H9 (cell line): ENCODE data around the gene SH3BP2. TPM values are rescaled to one million over a fixed set of nuclear protein-coding genes. Genes with fewer than 3 reads are reported as not detected.

Experiments
- DNase-seq: peaks from one replicate; pipeline ENCODE4 v3.0.0-alpha.2; 2017
- H2AFZ ChIP-seq: one replicate; pipeline ENCODE4 v1.6.1; 2013; ENCODE audit warnings: mild to moderate bottlenecking, low read length, control low read depth, moderate library complexity
- H2AK5ac ChIP-seq: 2 replicates; pipeline ENCODE4 v1.6.1; 2013; ENCODE audit warnings: low read length, control low read depth, mixed read lengths; ENCODE audit not compliant: insufficient read length
- H2BK120ac ChIP-seq: one replicate; pipeline ENCODE4 v1.6.1; 2013; ENCODE audit warnings: low read depth, mild to moderate bottlenecking, low read length, control low read depth, inconsistent platforms; ENCODE audit not compliant: poor library complexity, severe bottlenecking
- H2BK12ac ChIP-seq: 2 replicates; pipeline ENCODE4 v1.6.1; 2013; ENCODE audit warnings: low read length, control low read depth, mixed read lengths, low read depth; ENCODE audit not compliant: insufficient read length
- H2BK15ac ChIP-seq: 2 replicates; pipeline ENCODE4 v1.6.1; 2013; ENCODE audit warnings: low read depth, low read length, control low read depth
- H2BK20ac ChIP-seq: one replicate; pipeline ENCODE4 v1.6.1; 2013; ENCODE audit warnings: low read depth, mild to moderate bottlenecking, low read length, control low read depth, inconsistent platforms; ENCODE audit not compliant: poor library complexity, severe bottlenecking
- H2BK5ac ChIP-seq: 2 replicates; pipeline ENCODE4 v1.6.1; 2013; ENCODE audit warnings: low read length, control low read depth, mixed read lengths; ENCODE audit not compliant: insufficient read length
- H3K14ac ChIP-seq: 2 replicates; pipeline ENCODE4 v1.6.1; 2013; ENCODE audit warnings: low read length, control low read depth; ENCODE audit not compliant: insufficient read depth
- H3K18ac ChIP-seq: 2 replicates; pipeline ENCODE4 v1.6.1; 2013; ENCODE audit warnings: low read depth, mild to moderate bottlenecking, mixed read lengths, low read length, control low read depth; ENCODE audit not compliant: insufficient read length
- H3K23ac ChIP-seq: 2 replicates; pipeline ENCODE4 v1.6.1; 2013; ENCODE audit warnings: low read length, control low read depth, mixed read lengths, low read depth; ENCODE audit not compliant: insufficient read length
- H3K23me2 ChIP-seq: 2 replicates; pipeline ENCODE4 v1.6.1; 2013; ENCODE audit warnings: low read depth, mild to moderate bottlenecking, mixed read lengths, low read length, control low read depth; ENCODE audit not compliant: insufficient read length, poor library complexity, severe bottlenecking
- H3K27ac ChIP-seq: 2 replicates; pipeline ENCODE4 v1.5.1; 2013; ENCODE audit warnings: low read length, control low read depth, mixed read lengths, low read depth; ENCODE audit not compliant: insufficient read length
- H3K27me3 ChIP-seq: 2 replicates; pipeline ENCODE4 v1.6.1; 2013; ENCODE audit warnings: low read length, control low read depth, inconsistent platforms; ENCODE audit not compliant: insufficient read depth
- H3K4ac ChIP-seq: 2 replicates; pipeline ENCODE4 v1.6.1; 2013; ENCODE audit warnings: low read depth, mild to moderate bottlenecking, control low read depth, inconsistent platforms, low read length, moderate library complexity
- H3K4me1 ChIP-seq: 2 replicates; pipeline ENCODE4 v1.6.1; 2013; ENCODE audit warnings: low read length, control low read depth, inconsistent platforms; ENCODE audit not compliant: insufficient read depth
- H3K4me2 ChIP-seq: 2 replicates; pipeline ENCODE4 v1.6.1; 2013; ENCODE audit warnings: low read length, control low read depth, mixed read lengths; ENCODE audit not compliant: insufficient read length, insufficient read depth
- H3K56ac ChIP-seq: 2 replicates; pipeline ENCODE4 v1.6.1; 2013; ENCODE audit warnings: low read depth, mild to moderate bottlenecking, mixed read lengths, low read length, control low read depth; ENCODE audit not compliant: insufficient read length
- H3K79me1 ChIP-seq: 2 replicates; pipeline ENCODE4 v1.6.1; 2013; ENCODE audit warnings: low read depth, mild to moderate bottlenecking, moderate library complexity, low read length, control low read depth, inconsistent platforms; ENCODE audit not compliant: insufficient read depth, poor library complexity, severe bottlenecking
- H3K79me2 ChIP-seq: 2 replicates; pipeline ENCODE4 v1.6.1; 2013; ENCODE audit warnings: low read length, control low read depth, inconsistent platforms; ENCODE audit not compliant: insufficient read depth
- H3K9ac ChIP-seq: 2 replicates; pipeline ENCODE4 v1.6.1; 2013; ENCODE audit warnings: low read length, control low read depth, mixed read lengths; ENCODE audit not compliant: insufficient read length; ENCODE audit errors: extremely low read depth
- H3K9me3 ChIP-seq: one replicate; pipeline ENCODE4 v1.6.1; 2013; ENCODE audit warnings: low read depth, low read length, inconsistent platforms; ENCODE audit not compliant: control insufficient read depth
- H3T11ph ChIP-seq: one replicate; pipeline ENCODE4 v1.6.1; 2013; ENCODE audit warnings: mild to moderate bottlenecking, low read length, control low read depth, inconsistent platforms
- H4K20me1 ChIP-seq: one replicate; pipeline ENCODE4 v1.6.1; 2013; ENCODE audit not compliant: control insufficient read depth, insufficient read length, insufficient read depth
- H4K5ac ChIP-seq: 2 replicates; pipeline ENCODE4 v1.6.1; 2013; ENCODE audit warnings: low read depth, mild to moderate bottlenecking, mixed read lengths, low read length, control low read depth; ENCODE audit not compliant: insufficient read length
- H4K8ac ChIP-seq: replicated peaks from 2 replicates; pipeline ENCODE4 v1.6.1; 2013; ENCODE audit warnings: low read length, control low read depth, mixed read lengths, low read depth; ENCODE audit not compliant: insufficient read length
- H4K91ac ChIP-seq: 2 replicates; pipeline ENCODE4 v1.6.1; 2013; ENCODE audit warnings: low read depth, mild to moderate bottlenecking, moderate library complexity, mixed read lengths, low read length, control low read depth; ENCODE audit not compliant: insufficient read length
- H3K27ac Mint-ChIP-seq, 3 experiments: 2 replicates in 2 of 3; 3 replicates in 1 of 3; pipeline ENCODE4 v1.8.0; 2020 to 2021; ENCODE audit warnings: mixed read lengths in 3 of 3, mild to moderate bottlenecking in 1 of 3, moderate library complexity in 1 of 3
- H3K27me3 Mint-ChIP-seq: 2 replicates; pipeline ENCODE4 v1.8.0; 2021; ENCODE audit warnings: low read depth, mild to moderate bottlenecking, moderate library complexity, mixed read lengths
- H3K36me3 Mint-ChIP-seq, 3 experiments: 2 replicates in 2 of 3; 3 replicates in 1 of 3; pipeline ENCODE4 v1.8.0; 2020 to 2021; ENCODE audit warnings: low read depth in 3 of 3, mixed read lengths in 3 of 3; ENCODE audit not compliant: insufficient read depth in 1 of 3
- H3K4me1 Mint-ChIP-seq, 2 experiments: 2 replicates each; pipeline ENCODE4 v1.8.0; 2020; ENCODE audit warnings: mixed read lengths in 2 of 2
- H3K4me3 Mint-ChIP-seq, 2 experiments: 2 replicates in 1 of 2; 3 replicates in 1 of 2; pipeline ENCODE4 v1.8.0; 2020 to 2021; ENCODE audit warnings: mild to moderate bottlenecking in 2 of 2, mixed read lengths in 2 of 2, moderate library complexity in 1 of 2
- H3K9me3 Mint-ChIP-seq, 2 experiments: 2 replicates in 1 of 2; 3 replicates in 1 of 2; pipeline ENCODE4 v1.8.0; 2020; ENCODE audit warnings: mild to moderate bottlenecking in 2 of 2, mixed read lengths in 2 of 2, moderate library complexity in 1 of 2
- CTCF ChIP-seq: fragments of 200-600 bp; sonication (generic); conservative IDR thresholded peaks from 3 replicates; pipeline ENCODE4 v1.8.0; 2021; ENCODE audit warnings: antibody characterized with exemption, mild to moderate bottlenecking
- WGBS: extraction: QIAGEN DNeasy Blood & Tissue Kit; methylation state at CpG from one replicate; pipeline ENCODE4 v1.1.7; 2013; ENCODE audit warnings: missing lambda C conversion rate, low lambda C conversion rate, mixed read lengths; ENCODE audit not compliant: insufficient read length; ENCODE audit errors: extremely low coverage; 5-methylcytosine and 5-hydroxymethylcytosine counted together
- total RNA-seq: library from RNA; stranded (reverse); gene quantifications from 2 replicates; pipeline ENCODE4 v1.2.1, GENCODE V29; 2021

The SH3BP2 gene
- total RNA-seq, 1 experiment from 2014 or later: 37.6 TPM

- no peak for DNase-seq
- Histone ChIP-seq H3K14ac (no peak overlapping the region), H2AFZ (no peak overlapping the region), H3K79me2 (no peaks in the 10 kb centered on the region), H2BK120ac (no peak overlapping the region), H2AK5ac (no peak overlapping the region), H3K4ac (no peak overlapping the region), H4K8ac (no peak overlapping the region), H3K56ac (no peak overlapping the region), H3K18ac (no peak overlapping the region), H4K20me1 (no peaks in the 10 kb centered on the region), H3K9me3 (no peaks in the 10 kb centered on the region), H3T11ph (no peak overlapping the region), H3K9ac (no peak overlapping the region), H4K5ac (no peak overlapping the region), H2BK12ac (no peak overlapping the region), H3K23me2 (no peaks in the 10 kb centered on the region), H4K91ac (no peak overlapping the region), H3K27ac (no peak overlapping the region), H2BK15ac (no peak overlapping the region), H3K79me1 (no peaks in the 10 kb centered on the region), H2BK5ac (no peak overlapping the region), H3K23ac (no peak overlapping the region), H3K27me3 (no peaks in the 10 kb centered on the region), H2BK20ac (no peak overlapping the region), H3K4me2 (no peak overlapping the region), H3K4me1 (no peaks in the 10 kb centered on the region; the same call in 1 of the 2 replicates)
- no peak overlapping the region for H3K4me3 Mint-ChIP-seq
- H3K4me1 Mint-ChIP-seq: peaks cover 28 to 29% of the 10 kb centered on the region in 2 experiments
- no CpG with 5 or more reads among the region's 4 CpGs for WGBS
- peaks cover 0 to 16% (median 0%) of the 10 kb centered on the region in 3 experiments; a peak in 4 of 7 replicates for H3K36me3 Mint-ChIP-seq
- no peak for TF ChIP-seq CTCF
- H3K27me3 Mint-ChIP-seq: peaks cover 9% of the 10 kb centered on the region
- H3K27ac Mint-ChIP-seq: no peak overlapping the region
- H3K9me3 Mint-ChIP-seq: peaks cover 5 to 9% of the 10 kb centered on the region in 2 experiments; a peak in 3 of 5 replicates
Observed at GRCh38 chr4:2783790-2784189, 9.1 kb upstream of the SH3BP2 start.
